ENCODE measurements around the gene SOX15.

DNA sequence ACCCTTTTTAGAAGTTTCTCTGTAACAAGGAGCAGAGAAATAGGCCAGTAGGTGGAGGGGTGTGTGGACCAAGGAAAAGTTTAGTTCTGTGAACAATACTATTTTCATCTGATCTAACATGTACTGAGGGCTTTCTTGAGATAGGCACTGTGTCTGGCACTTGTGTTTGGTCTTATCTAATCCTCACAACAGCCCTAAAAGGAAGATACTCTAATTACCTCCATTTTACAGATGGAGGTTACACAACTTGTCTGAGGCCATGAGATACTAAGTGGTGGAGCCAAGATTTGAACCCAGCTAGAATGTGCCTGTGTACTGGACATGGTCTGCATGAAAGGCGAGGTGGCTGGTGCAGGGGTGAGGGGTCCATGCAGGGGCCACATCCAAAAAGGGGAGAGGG lies 36.5 kb downstream of the SOX15 start:
- TF ChIP-seq CTCF (IDR thresholded peaks at IDR 0.05) (no peak), POLR2A (IDR thresholded peaks at IDR 0.05) (no peak)

Data from body of pancreas (tissue), 4 donors.